H1 (cell line): ENCODE results near the gene IRAG1. TPM values are rescaled to one million over a fixed set of nuclear protein-coding genes. Genes with fewer than 3 reads are reported as not detected.

Experiments
- CTCF ChIA-PET: fragments of 300-600 bp; sonication (Branson Sonifier 250); formaldehyde crosslinking; loops from one replicate; lab custom pipeline; 2021; ENCODE audit not compliant: partially characterized antibody; lab: Charles Lee
- POLR2A ChIA-PET: fragments of 300-600 bp; sonication (Branson Sonifier 250); formaldehyde crosslinking; loops from one replicate; lab custom pipeline; 2021; ENCODE audit warnings: inconsistent platforms; ENCODE audit not compliant: partially characterized antibody; lab: Charles Lee
- DNase-seq, 2 experiments: peaks; one replicate each; pipeline versions ENCODE4 v3.0.0 to v3.0.0-alpha.2; 2010 to 2022; ENCODE audit warnings: low spot score in 2 of 2, low read depth in 1 of 2, mixed read lengths in 1 of 2
- FAIRE-seq: peaks from 2 replicates; lab custom pipeline; 2011; peaks lifted over from hg19 to GRCh38; lab: Jason Lieb, UNC
- H2AFZ ChIP-seq: 2 replicates; pipeline ENCODE4 v1.8.1; 2012; ENCODE audit warnings: low read length, inconsistent platforms
- H2AK5ac ChIP-seq: 2 replicates; pipeline ENCODE4 v1.6.1; 2013; ENCODE audit warnings: low read depth, low read length
- H2BK120ac ChIP-seq: replicated peaks from 2 replicates; pipeline ENCODE3; 2013; ENCODE audit warnings: low read depth, low read length, inconsistent platforms
- H2BK12ac ChIP-seq: 2 replicates; pipeline ENCODE4 v1.6.1; 2013; ENCODE audit warnings: low read depth, low read length
- H2BK15ac ChIP-seq: 2 replicates; pipeline ENCODE4 v1.6.1; 2013; ENCODE audit warnings: low read length
- H2BK20ac ChIP-seq: 2 replicates; pipeline ENCODE4 v1.6.1; 2013; ENCODE audit warnings: low read length
- H2BK5ac ChIP-seq: 2 replicates; pipeline ENCODE4 v1.6.1; 2013; ENCODE audit warnings: low read depth, low read length
- H3K14ac ChIP-seq: 2 replicates; pipeline ENCODE4 v1.6.1; 2013; ENCODE audit warnings: inconsistent platforms; ENCODE audit not compliant: insufficient read length
- H3K18ac ChIP-seq: 2 replicates; pipeline ENCODE4 v1.6.1; 2013; ENCODE audit warnings: low read length; ENCODE audit errors: extremely low read depth
- H3K23ac ChIP-seq: 2 replicates; pipeline ENCODE4 v1.6.1; 2013; ENCODE audit warnings: inconsistent platforms; ENCODE audit not compliant: insufficient read length
- H3K23me2 ChIP-seq: 2 replicates; pipeline ENCODE4 v1.6.1; 2013; ENCODE audit warnings: low read depth, low read length
- H3K27ac ChIP-seq: 2 replicates; pipeline ENCODE4 v1.6.1; 2011; ENCODE audit warnings: low read depth, low read length, inconsistent platforms
- H3K27me3 ChIP-seq, 4 experiments: replicated peaks in 1 of 4; 1 replicate in 1 of 4; 2 replicates in 3 of 4; pipeline versions ENCODE4 v1.6.1 to v1.8.1; 2011 to 2013; ENCODE audit warnings: low read length in 3 of 4, mild to moderate bottlenecking in 3 of 4, inconsistent platforms in 2 of 4, mixed read lengths in 2 of 4, moderate library complexity in 1 of 4; ENCODE audit not compliant: control insufficient read depth in 3 of 4, insufficient read depth in 3 of 4; ENCODE audit errors: extremely low read depth in 1 of 4
- H3K36me3 ChIP-seq, 4 experiments: 2 replicates each; pipeline versions ENCODE4 v1.6.1 to v1.8.1; 2011 to 2013; ENCODE audit warnings: mild to moderate bottlenecking in 4 of 4, low read length in 3 of 4, moderate library complexity in 2 of 4, control low read depth in 1 of 4, inconsistent platforms in 1 of 4; ENCODE audit not compliant: insufficient read depth in 4 of 4, control insufficient read depth in 2 of 4
- H3K4ac ChIP-seq: replicated peaks from 2 replicates; pipeline ENCODE3; 2013; ENCODE audit warnings: low read length, low read depth, mixed read lengths, inconsistent platforms; ENCODE audit not compliant: insufficient read length
- H3K4me1 ChIP-seq, 4 experiments: replicated peaks in 1 of 4; 1 replicate in 1 of 4; 2 replicates in 3 of 4; pipeline versions ENCODE4 v1.6.1 to v1.8.1; 2011 to 2013; ENCODE audit warnings: low read length in 3 of 4, inconsistent platforms in 2 of 4, mixed read lengths in 1 of 4; ENCODE audit not compliant: insufficient read depth in 4 of 4, control insufficient read depth in 3 of 4
- H3K4me2 ChIP-seq, 2 experiments: 2 replicates each; pipeline versions ENCODE4 v1.6.1 to v1.8.1; 2011 to 2013; ENCODE audit warnings: low read depth in 2 of 2, low read length in 2 of 2, control low read depth in 1 of 2, inconsistent platforms in 1 of 2, mild to moderate bottlenecking in 1 of 2; ENCODE audit not compliant: insufficient read depth in 1 of 2
- H3K4me3 ChIP-seq, 4 experiments: fragments of 200-600, 300-600 bp in 1 of 4; sonication (generic), shearing (Covaris generic), sonication (Bioruptor Twin) in 1 of 4; 2 replicates each; pipeline versions ENCODE4 v1.5.1 to v1.8.1; 2011 to 2016; ENCODE audit warnings: low read length in 4 of 4, low read depth in 3 of 4, control low read depth in 2 of 4, inconsistent platforms in 2 of 4, mild to moderate bottlenecking in 2 of 4, mixed read lengths in 1 of 4, moderate library complexity in 1 of 4; ENCODE audit not compliant: insufficient read depth in 2 of 4; ENCODE audit errors: extremely low read depth in 1 of 4
- H3K56ac ChIP-seq: replicated peaks from 2 replicates; pipeline ENCODE3; 2013; ENCODE audit warnings: low read depth, mild to moderate bottlenecking, mixed read lengths, low read length, inconsistent platforms; ENCODE audit not compliant: insufficient read length
- H3K79me1 ChIP-seq: 2 replicates; pipeline ENCODE4 v1.6.1; 2013; ENCODE audit warnings: low read depth, low read length, control low read depth
- H3K79me2 ChIP-seq, 2 experiments: 2 replicates each; pipeline versions ENCODE4 v1.6.1 to v1.8.1; 2012 to 2013; ENCODE audit warnings: low read length in 2 of 2, mild to moderate bottlenecking in 2 of 2, inconsistent platforms in 1 of 2; ENCODE audit not compliant: insufficient read depth in 2 of 2, control insufficient read depth in 1 of 2
- H3K9ac ChIP-seq, 4 experiments: replicated peaks in 1 of 4; 1 replicate in 1 of 4; 2 replicates in 3 of 4; pipeline versions ENCODE4 v1.6.1 to v1.8.1; 2011 to 2013; ENCODE audit warnings: low read depth in 3 of 4, low read length in 3 of 4, control low read depth in 2 of 4, mild to moderate bottlenecking in 2 of 4, moderate library complexity in 2 of 4, inconsistent platforms in 1 of 4; ENCODE audit errors: extremely low read depth in 1 of 4
- H3K9me3 ChIP-seq, 2 experiments: 2 replicates each; pipeline versions ENCODE4 v1.6.1 to v1.8.1; 2012 to 2013; ENCODE audit warnings: mild to moderate bottlenecking in 2 of 2, moderate library complexity in 2 of 2, control low read depth in 1 of 2, inconsistent platforms in 1 of 2, low read depth in 1 of 2, low read length in 1 of 2, mixed read lengths in 1 of 2; ENCODE audit not compliant: insufficient read depth in 2 of 2
- H4K20me1 ChIP-seq, 2 experiments: replicated peaks in 1 of 2; 2 replicates each; pipeline versions ENCODE3 to v1.8.1; 2011 to 2013; ENCODE audit warnings: inconsistent platforms in 2 of 2, low read length in 2 of 2, mild to moderate bottlenecking in 1 of 2; ENCODE audit not compliant: insufficient read depth in 2 of 2, control insufficient read depth in 1 of 2
- H4K5ac ChIP-seq: 2 replicates; pipeline ENCODE4 v1.6.1; 2013; ENCODE audit warnings: low read length, low read depth, mixed read lengths, inconsistent platforms; ENCODE audit not compliant: insufficient read length
- H4K8ac ChIP-seq: 2 replicates; pipeline ENCODE4 v1.8.0; 2013; ENCODE audit warnings: mild to moderate bottlenecking, moderate library complexity, low read length, inconsistent platforms; ENCODE audit not compliant: insufficient read depth; ENCODE audit errors: extremely low read depth
- H4K91ac ChIP-seq: replicated peaks from 2 replicates; pipeline ENCODE3; 2013; ENCODE audit warnings: low read length, mixed read lengths, inconsistent platforms; ENCODE audit not compliant: insufficient read length
- BRCA1 ChIP-seq: IDR thresholded peaks from 2 replicates; pipeline ENCODE4 v1.6.1; 2012; ENCODE audit warnings: low read depth, low read length, improper control_type of control experiment
- TCF12 ChIP-seq: IDR thresholded peaks from 2 replicates; pipeline ENCODE4 v1.6.1; 2011; ENCODE audit warnings: low read depth, mild to moderate bottlenecking, low read length
- polyA plus RNA-seq, 7 experiments: library from polyadenylated mRNA; depleted of rRNA in 3 of 7; stranded (reverse) in 5 of 7; unstranded in 2 of 7; fragments of >200 nt in 5 of 7; fragments of 200-250 nt in 2 of 7; gene quantifications; 1 replicate in 5 of 7; 2 replicates in 1 of 7; 4 replicates in 1 of 7; pipeline versions ENCODE4 v1.2.1 to v1.2.3, GENCODE V29; 2011 to 2013; ENCODE audit warnings: missing spikeins in 2 of 7, mixed read lengths in 2 of 7
- total RNA-seq: library from RNA; stranded (reverse); fragmentation: NEBNext Ultra II Directional; extraction: Animal tissue kit (Norgen Biotek cat#: 25700); gene quantifications from 2 replicates; pipeline ENCODE4 v1.2.1, GENCODE V29; 2021

IRAG1 gene
- total and polyA plus RNA-seq, 2 of the 8 experiments (the other 6 are each of a cell fraction or from before 2014, with no cell fraction given), result 1.8 to 2.7 TPM

DNA sequence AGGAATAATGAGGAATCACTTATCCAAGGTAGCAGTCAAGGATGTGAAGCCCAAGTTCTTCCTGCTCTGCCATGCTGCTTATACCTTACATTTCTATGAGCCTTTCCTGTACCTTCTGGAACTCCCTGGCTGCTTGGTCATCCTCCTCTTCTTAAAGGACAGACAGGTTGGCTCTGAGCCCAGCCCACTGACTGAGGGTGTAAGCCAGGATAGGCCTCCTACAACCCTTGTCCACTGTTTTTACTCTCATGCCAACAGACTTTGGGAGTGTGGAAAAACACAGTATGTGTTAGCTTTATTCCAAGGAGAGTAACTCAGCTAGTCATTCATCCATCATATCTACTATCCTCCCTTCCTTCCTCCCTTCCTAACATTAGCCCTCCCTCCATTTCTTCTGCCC lies 47.5 kb downstream of the IRAG1 start:
- H3K79me1 ChIP-seq, result no peaks in the 10 kb centered on the region
- no peak overlapping the region for H4K91ac ChIP-seq
- no peak overlapping the region for H3K4me3 ChIP-seq
- H3K27ac ChIP-seq, result no peak overlapping the region
- ChIA-PET CTCF (interaction anchor here (0.9 to 5.1 kb wide), 5 partner anchors 10 to 545 kb away, joined by 3 to 25 read pairs (median 5); no protein-coding TSS in a partner anchor), POLR2A (no interaction called here)
- no peaks in the 10 kb centered on the region for H3K79me2 ChIP-seq
- no peak overlapping the region for H2BK15ac ChIP-seq
- no peak overlapping the region for H3K56ac ChIP-seq
- H2BK20ac ChIP-seq, result no peak overlapping the region
- no peaks in the 10 kb centered on the region for H3K9me3 ChIP-seq
- H3K4ac ChIP-seq, result no peak overlapping the region
- no peak overlapping the region for H3K18ac ChIP-seq
- H3K4me1 ChIP-seq, result no peaks in the 10 kb centered on the region
- no peak for FAIRE-seq
- H4K5ac ChIP-seq, result no peak overlapping the region
- H3K9ac ChIP-seq, result no peak overlapping the region
- H3K14ac ChIP-seq, result no peak overlapping the region
- no peak for DNase-seq
- H2AFZ ChIP-seq, result no peak overlapping the region
- no peak overlapping the region for H2AK5ac ChIP-seq
- no peaks in the 10 kb centered on the region for H3K27me3 ChIP-seq
- H3K4me2 ChIP-seq, result no peak overlapping the region
- no peaks in the 10 kb centered on the region for H3K36me3 ChIP-seq
- H2BK12ac ChIP-seq, result no peak overlapping the region
- no peak overlapping the region for H4K8ac ChIP-seq
- H3K23ac ChIP-seq, result no peak overlapping the region
- no peak for TF ChIP-seq TCF12
- no peak for TF ChIP-seq BRCA1
- H3K23me2 ChIP-seq, result no peaks in the 10 kb centered on the region; the same call in 1 of the 2 replicates
- H2BK120ac ChIP-seq, result no peak overlapping the region
- no peak overlapping the region for H2BK5ac ChIP-seq
- H4K20me1 ChIP-seq, result no peaks in the 10 kb centered on the region
